Left ventricle myocardium superior (tissue), 1 donor: ENCODE results near the gene RADIL. TPM values are rescaled to one million over a fixed set of nuclear protein-coding genes. Genes with fewer than 3 reads are reported as not detected.

Experiments used
- ATAC-seq: fragments of 200-7000 bp; cut with Tn5 transposase; one replicate; pipeline ENCODE4 v1.9.1; 2020; ENCODE audit warnings: mild to moderate bottlenecking, moderate library complexity
- DNase-seq: peaks from one replicate; pipeline ENCODE4 v3.0.0-alpha.2; 2020
- intact Hi-C: fragments of 100-400 bp; cut with micrococcal nuclease; formaldehyde crosslinking; loops from one replicate; pipeline ENCODE4 v1.11.0; 2022
- total RNA-seq: library from RNA; stranded (reverse); fragmentation: NEBNext Ultra II Directional; extraction: Animal tissue kit (Norgen Biotek cat#: 25700); gene quantifications from one replicate; pipeline ENCODE4 v1.2.1, GENCODE V29; 2021
- donor health status: DM: no; HTN: yes; CAD: no; lungs with severe emphysema.

The RADIL gene
- total RNA-seq, 1 donor from 2014 or later: 2.8 TPM

DNA sequence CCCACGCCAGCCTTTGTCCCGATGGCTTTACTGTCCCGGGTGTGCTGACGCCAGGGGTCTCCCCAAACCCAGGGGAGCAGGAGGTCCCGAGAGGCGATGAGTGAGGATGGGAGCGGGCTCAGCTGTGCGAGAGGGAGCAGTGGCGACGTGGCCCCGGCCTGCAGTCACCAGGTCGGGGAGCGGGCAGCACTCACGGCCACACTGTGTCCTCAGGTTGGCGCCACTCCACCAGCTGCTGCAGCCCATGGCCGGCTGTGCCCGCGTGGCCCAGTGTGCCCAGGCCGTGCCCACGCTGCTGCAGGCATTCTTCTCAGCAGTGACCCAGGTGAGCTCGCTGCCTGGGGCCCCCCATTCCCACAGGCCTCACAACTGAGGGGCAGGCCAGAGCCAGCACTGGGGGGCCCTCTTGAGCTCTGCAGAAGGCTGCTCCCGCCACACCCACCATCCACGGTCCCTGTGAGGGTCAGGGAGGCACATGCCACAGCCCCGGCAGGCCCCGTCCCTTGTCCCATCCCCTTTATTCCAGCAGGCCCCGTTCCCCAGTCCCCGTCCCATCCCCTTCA is 94.8 kb downstream of the RADIL start:
- no peak for ATAC-seq
- DNase-seq: peak; percentile 39
- intact Hi-C loops: no loop called here

- intact Hi-C loops: no loop called here
- ATAC-seq (no peak), DNase-seq (no peak)
Observed at GRCh38 chr7:4787947-4788626, 95.4 kb downstream of the RADIL start.

DNA sequence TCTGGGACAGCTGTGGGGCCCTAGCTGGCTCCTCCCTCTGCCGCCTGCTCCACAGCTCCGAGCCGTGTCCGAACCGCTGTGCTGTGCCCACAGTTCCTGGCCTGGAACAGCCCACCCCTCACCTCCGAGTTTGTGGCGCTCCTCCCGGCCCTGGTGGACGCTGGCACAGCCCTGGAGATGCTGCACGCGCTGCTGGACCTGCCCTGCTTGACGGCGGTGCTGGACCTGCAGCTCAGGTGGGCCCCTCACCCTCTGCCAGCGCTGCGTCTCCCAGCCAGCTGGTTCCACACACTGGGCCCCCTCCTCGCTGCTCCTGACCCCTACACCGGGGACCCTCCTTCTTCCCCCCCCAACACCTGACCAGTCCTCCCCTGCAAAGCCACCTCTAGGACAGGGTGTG is 96.0 kb downstream of the RADIL start:
- ATAC-seq (no peak), DNase-seq (no peak)
- intact Hi-C loops: no loop called here

DNA sequence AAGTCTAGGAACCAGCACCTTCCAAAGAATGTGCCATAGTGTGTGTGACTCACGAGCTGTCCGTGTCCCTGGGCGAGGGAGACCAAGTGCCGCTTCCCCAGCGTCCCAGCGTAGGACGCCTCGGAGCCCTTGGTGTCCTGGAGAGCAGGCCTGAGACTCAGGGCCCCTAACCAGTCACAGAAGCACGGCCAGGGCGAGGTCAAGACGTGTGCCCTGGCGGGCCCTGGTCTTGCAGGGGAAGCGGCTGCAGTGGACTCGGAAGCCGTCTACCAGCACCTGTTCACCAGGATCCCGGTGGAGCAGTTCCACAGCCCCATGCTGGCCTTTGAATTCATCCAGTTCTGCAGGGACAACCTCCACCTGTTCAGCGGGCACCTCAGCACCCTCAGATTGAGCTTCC is 97.5 kb downstream of the RADIL start:
- intact Hi-C loops: no loop called here
- no peak for DNase-seq
- no peak for ATAC-seq

DNA sequence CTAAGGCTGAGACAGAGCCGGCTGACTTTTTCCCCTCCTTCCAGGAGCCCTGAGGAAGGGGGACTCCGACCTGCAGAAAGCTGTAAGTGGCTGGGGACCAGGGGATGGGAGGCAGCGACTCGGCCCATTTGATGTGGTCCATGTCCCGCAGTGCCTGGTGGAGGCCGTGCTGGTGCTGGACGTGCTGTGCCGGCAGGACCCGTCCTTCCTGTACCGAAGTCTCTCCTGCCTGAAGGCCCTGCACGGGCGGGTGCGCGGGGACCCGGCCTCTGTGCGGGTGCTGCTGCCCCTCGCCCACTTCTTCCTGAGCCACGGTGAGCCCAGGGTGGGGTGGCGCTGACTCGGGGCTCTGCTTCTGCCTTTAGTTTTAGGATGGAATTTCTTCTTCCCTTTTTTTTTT is 98.1 kb downstream of the RADIL start:
- ATAC-seq (no peak), DNase-seq (no peak)
- intact Hi-C loops: no loop called here

DNA sequence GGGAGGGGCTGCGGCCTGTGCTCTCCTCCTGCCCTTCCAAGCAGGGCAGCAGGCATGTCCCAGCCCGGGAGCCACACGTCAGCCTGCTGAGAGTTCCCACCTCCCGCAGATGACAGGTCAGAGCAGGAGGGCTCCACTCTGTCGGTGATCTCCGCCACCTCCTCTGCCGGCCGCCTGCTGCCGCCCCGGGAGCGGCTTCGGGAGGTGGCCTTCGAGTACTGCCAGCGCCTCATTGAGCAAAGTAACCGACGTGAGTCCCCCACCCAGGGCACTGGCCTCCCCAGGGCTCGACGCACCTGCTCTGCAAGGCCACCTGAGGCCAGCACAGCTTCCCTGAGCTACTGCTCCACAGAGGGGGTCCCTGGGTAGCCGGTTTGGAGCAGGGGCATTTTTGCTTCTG is 98.7 kb downstream of the RADIL start:
- ATAC-seq (peak; percentile 87), DNase-seq (peak; percentile 76)
- intact Hi-C loops: no loop called here

DNA sequence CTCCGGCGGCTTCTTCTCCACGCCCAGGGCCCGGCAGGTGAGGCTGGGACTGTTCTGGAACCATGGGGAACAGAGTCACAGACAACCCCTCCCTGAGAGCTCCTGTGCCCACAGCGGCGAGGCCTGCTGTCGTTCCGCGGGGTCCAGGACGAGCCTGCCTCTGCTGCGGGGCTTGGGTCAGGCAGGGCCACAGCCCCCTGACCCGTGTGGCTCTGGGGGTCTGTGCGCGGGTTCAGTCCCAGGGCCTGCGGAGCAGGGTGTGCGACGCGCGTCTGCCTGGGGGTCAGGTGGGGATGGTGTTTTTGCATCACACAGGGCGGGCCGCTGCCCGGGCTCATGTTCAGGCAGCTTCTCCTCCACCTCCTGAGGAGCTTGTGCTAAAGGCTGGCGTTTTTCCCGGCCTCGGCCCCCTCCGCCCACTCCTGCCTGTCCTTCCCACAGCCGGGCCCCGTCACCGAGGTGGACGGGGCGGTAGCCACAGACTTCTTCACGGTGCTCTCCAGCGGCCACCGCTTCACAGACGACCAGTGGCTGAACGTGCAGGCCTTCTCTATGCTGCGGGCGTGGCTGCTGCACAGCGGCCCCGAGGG is 99.7 kb downstream of the RADIL start:
- no peak for DNase-seq

GRCh38 chr7:4783292-4783652 is 100.2 kb downstream of the RADIL start:
- ATAC-seq: no peak
- intact Hi-C loops: no loop called here
- DNase-seq: no peak

More for the DNA sequence above, 99.7 kb downstream of the RADIL start:
- intact Hi-C loops: no loop called here
- ATAC-seq: no peak

- DNase-seq: no peak
- intact Hi-C loops: no loop called here
- no peak for ATAC-seq
Observed at GRCh38 chr7:4782333-4783291, 100.9 kb downstream of the RADIL start.

DNA sequence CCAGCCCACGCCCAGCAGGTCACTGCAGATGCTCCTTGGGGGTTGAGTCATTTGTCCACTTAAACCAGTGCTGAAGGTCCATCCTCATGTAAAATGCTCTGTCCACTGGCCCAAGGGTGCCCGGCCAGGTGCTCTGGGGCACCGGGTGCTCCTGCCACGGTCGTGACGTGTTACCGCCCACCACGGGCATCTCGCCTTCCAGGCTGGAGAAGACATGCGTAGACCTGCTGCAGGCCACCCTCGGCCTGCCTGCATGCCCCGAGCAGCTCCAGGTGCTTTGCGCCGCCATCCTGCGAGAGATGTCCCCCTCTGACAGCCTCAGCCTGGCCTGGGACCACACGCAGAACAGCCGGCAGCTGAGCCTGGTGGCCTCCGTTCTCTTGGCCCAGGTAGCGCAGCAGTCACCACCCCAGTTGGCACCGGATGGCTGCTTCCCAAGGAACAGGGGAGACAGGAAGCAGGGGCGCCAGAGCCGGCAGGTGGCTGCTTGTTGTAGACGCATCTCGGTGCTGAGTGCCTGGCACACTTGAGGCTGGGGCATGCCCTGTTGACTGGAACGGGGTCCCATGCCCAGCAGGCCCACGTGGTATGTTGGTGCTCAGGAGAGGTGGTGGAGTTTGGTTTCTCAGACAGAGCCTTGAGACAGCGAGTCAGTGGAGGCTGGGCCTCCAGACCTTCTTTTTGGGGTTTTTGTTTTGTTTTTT is 102.0 kb downstream of the RADIL start:
- no peak for ATAC-seq
- peak; percentile 31 for DNase-seq
- intact Hi-C loops: no loop called here

DNA sequence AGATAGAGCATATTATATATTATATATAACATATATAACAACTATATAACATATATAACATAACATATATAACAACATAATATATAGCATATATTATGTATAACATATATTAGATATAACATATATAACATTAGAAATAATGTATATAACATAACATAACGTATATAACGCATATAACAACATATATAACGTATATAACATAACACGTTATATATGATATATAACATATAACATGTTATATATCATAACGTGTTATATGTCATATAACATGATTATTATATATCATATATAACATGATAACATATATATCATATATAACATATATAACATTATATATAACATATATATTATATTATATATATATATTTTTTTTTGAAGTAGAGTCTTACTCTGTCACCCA is 104.4 kb downstream of the RADIL start:
- intact Hi-C loops: no loop called here
- DNase-seq: no peak
- ATAC-seq: no peak

GRCh38 chr7:4775848-4776623 is 107.5 kb downstream of the RADIL start:
- DNase-seq (no peak), ATAC-seq (peak; percentile 39)
- intact Hi-C loops: no loop called here

DNA sequence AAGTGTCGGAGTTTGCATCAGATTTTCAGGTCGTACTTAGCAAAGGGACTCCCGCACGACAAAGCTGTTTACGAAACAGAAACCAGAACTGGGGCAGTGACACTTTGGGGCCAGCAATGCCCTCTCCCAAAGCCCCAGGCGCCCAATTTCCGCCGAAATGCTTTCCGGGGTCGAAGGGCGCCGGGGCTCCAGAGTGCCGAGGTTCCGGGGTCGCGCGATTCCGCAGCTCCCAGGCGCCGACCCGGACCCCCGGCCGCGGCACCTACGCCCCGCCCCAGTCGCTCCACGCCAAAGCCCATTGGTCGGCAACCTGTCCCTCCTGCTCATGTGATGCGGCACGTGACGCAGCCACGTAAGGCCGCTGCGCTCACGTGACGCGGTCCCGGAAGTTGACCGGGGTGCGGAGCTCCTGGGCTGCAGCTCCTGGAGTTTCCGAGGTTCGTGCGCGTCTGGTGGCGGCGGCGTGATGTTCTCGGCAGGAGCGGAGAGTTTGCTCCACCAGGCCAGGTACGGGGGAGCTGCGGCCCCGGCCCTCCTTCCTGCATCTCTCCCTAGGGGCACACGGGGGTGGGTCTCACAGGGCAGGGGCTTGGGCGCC is 108.2 kb downstream of the RADIL start, which contains the start of gene AP5Z1:
TSS of gene AP5Z1 (plus strand) at position 374 of the 598 bp plus-strand sequence. CDS start at position 467, 93 bp downstream.
- DNase-seq: peak; percentile 99
- intact Hi-C loops: no loop called here
- peak; percentile 98 for ATAC-seq

DNA sequence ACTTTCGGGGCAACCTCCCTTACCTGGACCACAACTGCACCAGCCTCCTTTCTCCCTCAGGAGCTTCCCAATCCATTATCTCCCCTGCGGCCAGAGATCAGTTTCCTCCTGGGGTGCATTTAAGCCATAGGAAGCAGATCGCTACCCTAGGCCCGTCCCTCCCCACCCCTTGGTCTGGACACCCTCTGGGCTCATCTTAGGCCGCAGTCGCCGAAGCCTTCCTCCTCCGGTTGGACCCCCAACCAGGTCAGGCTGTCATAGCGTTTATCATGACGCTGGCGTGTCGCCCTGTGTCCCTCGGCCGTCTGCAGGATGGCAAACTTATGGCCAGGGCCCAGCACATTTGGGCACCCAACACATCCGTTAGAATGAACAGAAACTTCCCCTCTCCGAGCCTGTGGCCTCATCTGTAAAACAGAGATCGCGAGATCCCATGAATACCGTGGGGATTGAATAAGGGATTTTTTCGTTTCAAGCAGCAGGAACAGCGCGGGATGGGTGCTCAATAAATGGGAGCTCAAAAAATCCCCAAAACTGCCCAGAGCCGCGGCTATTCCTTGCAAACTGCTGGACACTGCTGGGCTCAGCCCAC is 108.8 kb downstream of the RADIL start:
- intact Hi-C loops: no loop called here
- ATAC-seq (peak; percentile 19), DNase-seq (peak; percentile 49)

GRCh38 chr7:4774007-4774406 is 109.5 kb downstream of the RADIL start:
- intact Hi-C loops: no loop called here
- ATAC-seq (no peak), DNase-seq (no peak)

- DNase-seq: no peak
- intact Hi-C loops: no loop called here
- no peak for ATAC-seq
Observed at GRCh38 chr7:4772306-4772705, 111.2 kb downstream of the RADIL start.

DNA sequence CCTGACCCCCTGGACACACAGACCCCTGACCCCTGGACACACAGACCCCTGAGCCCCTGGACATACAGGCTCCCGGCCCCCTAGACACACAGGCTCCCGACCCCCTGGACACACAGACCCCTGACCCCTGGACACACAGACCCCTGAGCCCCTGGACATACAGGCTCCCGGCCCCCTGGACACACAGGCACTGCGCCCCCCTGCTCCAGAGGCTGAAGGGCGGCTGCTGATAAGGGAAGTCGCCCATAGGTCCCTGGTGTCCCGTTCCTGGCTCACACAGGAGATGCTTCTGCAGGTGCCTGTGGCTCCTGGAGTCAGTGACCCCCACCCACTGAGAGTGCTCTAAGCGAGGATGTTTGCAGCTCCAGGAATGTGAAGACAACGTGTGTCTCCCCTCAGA is 111.8 kb downstream of the RADIL start:
- intact Hi-C loops: no loop called here
- DNase-seq (no peak), ATAC-seq (no peak)

DNA sequence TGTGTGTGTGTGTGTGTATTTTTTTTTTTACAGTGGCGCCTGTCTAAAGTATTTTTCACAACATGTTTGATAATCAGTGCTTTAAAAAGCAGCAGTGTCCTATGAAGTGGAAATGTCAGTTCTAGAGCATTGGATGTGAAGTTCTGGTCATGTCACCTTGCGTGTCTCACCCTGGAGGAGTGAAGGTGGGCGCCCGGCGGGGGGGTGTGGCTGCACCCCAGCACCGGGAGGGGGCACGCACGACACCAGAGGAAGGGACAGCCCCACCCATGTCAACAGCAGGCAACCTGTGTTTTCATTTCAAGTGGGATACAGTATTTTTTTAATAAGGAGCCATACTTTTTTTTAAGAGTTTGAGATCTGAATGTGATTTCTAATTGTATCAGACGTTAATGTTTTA is 112.6 kb downstream of the RADIL start:
- DNase-seq: no peak
- ATAC-seq: no peak
- intact Hi-C loops: no loop called here
